ENCODE data around the gene FRAS1.
"Not testable (repeated sequence)": the region's sequence is repeated elsewhere in the genome, so short reads cannot be mapped to it uniquely, and the experiment has no call there.

The FRAS1 gene

DNA sequence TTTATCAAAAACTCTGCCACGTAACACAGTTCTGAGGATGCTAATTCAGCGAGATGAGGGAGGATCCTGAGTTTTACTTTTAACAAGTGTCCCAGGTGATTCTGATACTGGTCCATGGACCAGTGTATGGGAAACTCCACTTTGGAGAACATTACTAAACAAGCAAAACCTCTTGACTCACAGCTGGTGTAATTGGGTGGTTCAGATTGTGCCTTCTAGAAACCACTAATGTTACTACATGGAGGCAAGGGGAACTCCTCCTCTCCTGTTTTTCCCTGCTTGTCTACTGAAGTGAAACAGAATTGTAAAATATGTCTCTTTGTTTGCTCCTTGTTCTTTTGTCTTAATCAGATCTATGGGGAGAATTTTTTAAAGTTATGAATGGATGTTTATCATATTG lies 62.6 kb downstream of the FRAS1 start:
- no peak for DNase-seq

DNA sequence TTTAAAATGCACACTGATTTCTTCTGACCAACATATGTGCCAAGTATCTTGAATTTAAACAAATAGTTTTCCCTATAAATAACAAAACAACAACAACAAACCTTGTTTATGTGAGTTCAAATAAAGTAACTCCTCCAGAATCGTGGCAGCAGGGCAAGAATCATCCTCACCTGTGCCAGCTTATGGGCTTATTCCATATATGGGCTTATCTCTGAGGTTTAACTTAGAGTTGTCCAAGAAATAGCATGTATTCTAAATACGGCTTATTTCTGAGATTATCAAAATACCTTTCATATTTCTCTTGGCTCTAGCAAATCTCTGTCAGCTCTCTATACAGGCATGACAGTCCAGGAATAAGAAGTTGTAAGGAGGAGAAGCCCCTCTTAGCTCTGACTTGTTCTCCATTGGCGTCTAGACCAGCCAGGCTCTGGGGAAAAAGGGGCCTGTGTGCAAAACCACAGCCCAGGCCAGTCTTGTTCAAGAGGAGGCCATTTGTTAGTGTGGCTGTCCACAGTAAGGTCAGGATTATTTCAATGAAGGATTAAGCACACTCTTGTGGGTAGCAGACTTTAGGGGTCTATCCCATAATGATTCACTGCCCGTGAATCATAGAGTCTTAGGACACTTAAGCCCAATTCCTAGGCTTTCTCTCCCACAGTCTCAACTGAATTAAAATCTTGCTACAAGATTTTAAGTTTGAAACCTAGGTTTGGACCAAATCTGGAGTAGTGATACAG lies 63.2 kb downstream of the FRAS1 start:
- no peak for DNase-seq

DNA sequence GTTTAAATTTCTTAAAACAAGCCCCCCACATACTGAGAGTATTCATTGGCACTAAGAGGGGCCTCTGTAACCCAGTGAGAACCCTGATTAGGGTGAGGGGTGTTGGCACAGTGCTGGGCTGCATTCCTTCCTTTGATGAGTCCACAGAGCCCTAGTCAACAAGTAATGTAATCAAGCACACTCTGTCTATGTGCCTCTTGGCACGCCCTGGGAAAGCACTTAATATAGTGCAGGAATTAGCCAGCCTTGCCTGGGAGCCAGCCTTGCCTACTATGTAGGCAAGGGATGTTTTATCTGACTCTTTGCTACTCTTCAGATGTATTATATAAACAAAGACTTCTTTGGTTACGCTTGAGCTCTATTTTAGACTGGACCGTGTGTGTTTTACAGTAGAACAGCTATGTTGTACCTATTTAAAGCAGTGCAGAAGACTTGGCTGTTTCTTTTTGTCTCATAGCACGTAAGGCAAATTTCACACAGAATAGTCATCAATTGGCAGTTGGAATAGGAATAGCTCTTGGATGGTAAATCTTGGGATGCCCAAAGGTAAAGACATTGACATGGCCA lies 64.3 kb downstream of the FRAS1 start:
- no peak for DNase-seq

GRCh38 chr4:78125834-78126331 lies 68.8 kb downstream of the FRAS1 start:
- DNase-seq = not testable (repeated sequence)

DNA sequence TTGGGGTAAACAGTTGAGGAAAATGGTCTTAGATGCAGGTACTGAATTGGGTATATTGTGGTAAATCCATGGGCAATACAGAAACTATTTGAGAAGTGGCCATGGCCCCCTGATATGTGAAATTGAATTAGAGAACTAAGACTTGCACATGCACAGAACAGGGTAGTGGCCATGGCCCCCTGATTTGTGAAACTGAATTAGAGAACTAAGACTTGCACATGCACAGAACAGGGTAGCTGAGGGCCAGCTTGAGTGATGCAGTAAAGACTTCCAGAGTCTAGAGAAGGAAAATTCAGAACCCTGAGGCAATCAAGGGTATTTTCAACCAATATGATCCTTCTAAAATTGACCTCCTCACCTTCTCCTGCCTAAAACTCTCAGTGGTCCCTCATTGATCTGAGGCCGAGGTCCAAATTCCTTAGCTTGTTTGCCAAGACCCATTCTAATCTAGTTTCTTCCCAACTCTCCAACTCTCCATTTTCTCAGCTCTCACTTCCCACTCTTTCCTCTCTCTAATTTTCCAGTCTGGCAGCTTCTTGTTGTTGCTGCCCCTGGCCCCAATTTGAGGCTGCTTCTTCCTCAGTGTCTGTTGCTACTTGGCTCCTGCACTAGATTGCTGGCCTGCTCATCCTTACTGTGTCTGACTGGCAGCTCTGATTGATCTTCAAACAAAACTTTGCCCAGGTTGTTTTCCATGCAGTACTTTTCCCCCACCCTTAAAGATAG lies 72.4 kb downstream of the FRAS1 start:
- DNase-seq = no peak

GRCh38 chr4:78131403-78131802 lies 74.3 kb downstream of the FRAS1 start:
- no peak for DNase-seq

- no peak for DNase-seq
These were observed 79.3 kb downstream of the FRAS1 start for GRCh38 chr4:78136109-78137081.

DNA sequence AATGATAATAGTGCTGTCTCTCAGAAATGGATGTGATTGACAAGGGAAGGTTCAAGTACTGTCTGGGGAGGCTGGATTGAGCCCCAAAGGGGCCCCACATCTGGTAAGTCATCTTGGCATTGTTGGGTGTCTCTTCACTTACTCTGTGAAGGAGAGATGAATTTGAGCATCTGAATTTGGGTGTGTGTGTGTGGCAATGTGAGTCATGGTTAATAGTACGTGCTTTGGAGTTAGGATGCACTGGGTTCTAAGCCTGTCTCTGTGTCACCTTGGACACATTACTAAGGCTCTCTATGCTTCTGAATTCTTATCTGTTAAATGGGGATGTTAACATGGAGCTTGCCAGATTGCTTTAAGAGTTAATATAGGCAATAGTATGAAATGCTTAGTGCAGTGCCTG lies 80.4 kb downstream of the FRAS1 start:
- DNase-seq = no peak

DNA sequence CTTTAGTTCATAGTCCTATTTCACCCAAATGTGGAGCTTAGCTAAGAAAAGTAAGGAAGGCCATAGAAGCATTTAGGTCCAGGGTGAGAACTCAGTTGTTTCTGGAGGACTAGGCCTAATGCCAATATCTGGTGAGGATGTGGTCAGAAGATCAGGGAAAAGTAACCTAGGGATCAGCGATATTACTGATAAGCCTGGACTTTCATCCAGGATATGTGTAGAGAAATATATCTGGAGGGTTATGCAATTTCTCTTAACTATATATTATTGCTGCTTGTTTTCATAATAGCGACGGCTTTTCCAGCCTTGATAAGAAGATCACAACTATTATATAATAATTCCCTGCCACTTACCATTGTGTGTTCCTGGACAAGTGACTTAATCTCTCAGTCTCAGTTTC lies 81.1 kb downstream of the FRAS1 start:
- no peak for DNase-seq

DNA sequence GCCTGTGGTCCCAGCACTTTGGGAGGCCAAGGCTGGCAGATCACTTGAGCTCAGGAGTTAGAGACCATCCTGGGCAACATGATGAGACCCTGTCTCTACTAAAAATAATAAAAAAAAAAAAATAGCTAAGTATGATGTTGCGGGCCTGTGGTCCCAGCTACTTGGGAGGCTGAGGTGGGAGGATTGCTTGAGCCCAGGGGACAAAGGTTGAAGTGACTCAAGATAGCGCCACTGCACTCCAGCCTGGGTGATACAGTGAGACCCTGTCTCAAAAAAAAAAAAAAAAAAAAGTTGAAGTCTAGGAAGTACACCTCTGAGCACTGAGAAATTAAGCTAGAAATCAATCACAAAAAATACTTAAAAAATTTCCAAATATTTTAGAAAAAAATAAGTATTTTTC lies 86.5 kb downstream of the FRAS1 start:
- no peak for DNase-seq

DNA sequence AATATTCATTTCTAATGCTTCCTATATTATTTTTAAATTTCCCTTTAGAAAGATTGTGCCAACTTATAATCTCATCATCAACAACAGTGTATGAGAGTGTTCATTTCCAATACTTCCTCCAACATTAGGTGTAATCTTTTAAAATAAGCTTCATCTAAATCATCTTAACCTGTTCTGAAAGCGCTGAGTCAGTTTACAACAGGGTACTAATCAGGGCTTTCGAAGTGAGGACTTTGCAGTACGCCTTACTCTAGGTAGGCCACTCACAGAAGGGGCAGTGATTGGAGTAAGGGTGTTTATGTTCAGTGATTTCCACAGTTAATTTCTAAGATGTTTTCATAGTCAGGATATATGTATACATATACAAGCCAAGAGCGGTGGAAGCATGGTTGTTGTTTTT lies 87.9 kb downstream of the FRAS1 start:
- DNase-seq = no peak

- no peak for DNase-seq
These were observed 88.5 kb downstream of the FRAS1 start for GRCh38 chr4:78145622-78146021.

DNA sequence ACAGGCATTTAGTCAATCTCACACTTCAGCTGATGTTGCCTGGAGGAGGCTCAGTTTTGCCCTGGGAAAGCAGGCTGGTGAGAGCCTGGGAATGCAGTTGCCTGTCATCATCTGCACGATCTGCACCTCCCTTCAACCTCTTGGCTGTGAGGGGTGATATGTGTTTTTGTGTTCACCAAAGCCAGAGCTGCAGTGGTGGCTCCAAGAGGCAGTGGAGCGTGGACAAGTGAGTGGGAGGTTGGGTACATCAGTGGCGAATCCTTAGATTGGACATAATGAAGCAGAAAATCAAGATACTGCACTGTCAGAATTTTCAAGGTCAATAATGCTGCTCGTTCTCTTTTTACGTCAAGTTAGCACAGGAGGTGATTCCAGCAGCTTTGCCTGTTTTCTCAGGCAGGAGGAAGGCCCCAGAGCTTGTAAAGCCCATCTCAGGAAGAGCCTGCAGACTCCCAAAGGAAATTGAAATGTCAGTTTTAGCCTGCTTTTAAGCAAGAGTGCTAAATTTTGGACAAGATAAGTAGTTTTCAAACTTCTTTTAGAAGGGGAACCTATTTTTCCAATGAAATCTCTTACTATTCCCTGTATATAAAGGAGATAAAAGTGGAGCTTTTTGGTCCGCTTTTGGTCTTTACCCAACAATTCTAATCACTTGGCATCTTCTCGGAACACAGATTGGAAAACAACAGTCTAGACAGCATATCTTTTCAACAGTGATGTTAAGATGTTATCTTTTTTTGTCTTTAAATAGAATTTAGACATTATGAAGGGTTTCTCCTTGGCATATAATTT lies 92.8 kb downstream of the FRAS1 start:
- DNase-seq = no peak

- no peak for DNase-seq
These were observed 93.4 kb downstream of the FRAS1 start for GRCh38 chr4:78150543-78150864.

GRCh38 chr4:78152795-78153194 lies 95.7 kb downstream of the FRAS1 start:
- no peak for DNase-seq

- DNase-seq = no peak
These were observed 98.0 kb downstream of the FRAS1 start for GRCh38 chr4:78154972-78155590.

- DNase-seq = no peak
These were observed 98.5 kb downstream of the FRAS1 start for GRCh38 chr4:78155616-78156105.

GRCh38 chr4:78156520-78156919 lies 99.4 kb downstream of the FRAS1 start:
- no peak for DNase-seq

DNA sequence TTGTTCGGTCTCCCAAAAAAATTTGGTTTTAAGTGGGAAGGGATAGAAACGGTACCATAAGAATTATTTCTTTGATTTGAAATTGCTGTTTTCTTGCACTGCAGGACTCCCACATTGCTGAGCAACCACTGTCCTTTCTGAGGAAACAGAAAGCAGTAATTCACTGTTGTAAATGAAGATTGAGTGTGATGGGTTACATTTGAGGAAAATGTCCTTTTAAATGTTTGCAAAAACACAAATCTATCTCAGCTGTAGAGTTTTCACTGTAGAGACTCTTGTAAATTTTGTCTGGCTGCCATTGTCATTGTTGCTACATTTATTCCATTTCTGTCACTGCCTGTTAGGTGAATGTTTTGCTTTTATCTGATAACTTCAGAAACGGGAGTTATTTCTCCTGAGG lies 105.2 kb downstream of the FRAS1 start:
- DNase-seq = no peak

- no peak for DNase-seq
These were observed 105.7 kb downstream of the FRAS1 start for GRCh38 chr4:78162821-78163220.

DNA sequence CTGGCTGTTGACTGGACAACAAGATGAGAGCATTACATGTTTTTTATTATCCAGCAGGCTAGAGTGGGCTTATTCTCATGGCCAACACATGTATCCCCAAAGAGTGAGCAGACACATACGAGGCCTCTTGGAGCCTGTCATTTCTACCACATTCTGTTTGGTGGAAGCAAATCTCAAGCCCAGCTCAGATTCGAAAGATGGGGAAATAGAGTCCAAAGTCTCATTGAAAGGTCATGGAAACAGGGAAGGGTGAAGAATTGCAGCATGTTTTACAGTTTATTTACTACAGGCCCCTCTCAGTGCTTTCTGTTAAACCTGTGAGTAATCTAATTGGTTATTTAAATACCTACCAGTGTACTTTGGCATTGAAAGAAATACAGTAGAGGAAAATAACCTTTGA lies 108.6 kb downstream of the FRAS1 start:
- DNase-seq = no peak

GRCh38 chr4:78166622-78167021 lies 109.5 kb downstream of the FRAS1 start:
- DNase-seq = no peak

Measured in suppressor macrophage treated with lipopolysaccharide for 1 hour (primary cell).